Skin of body (tissue), 3 donors: ENCODE results near the gene UQCRQ. TPM values are rescaled to one million over a fixed set of nuclear protein-coding genes. Genes with fewer than 3 reads are reported as not detected.

Experiments used
- DNase-seq: peaks from one replicate; lab custom pipeline; 2025; lab: John Stamatoyannopoulos, UW
- small RNA-seq: library from RNA; depleted of rRNA; stranded (forward); fragments of <200 nt; gene quantifications from one replicate; pipeline ENCODE3, GENCODE V24; 2014; ENCODE audit warnings: low replicate concordance
- total RNA-seq: library from RNA; depleted of rRNA; stranded (reverse); fragments of >200 nt; gene quantifications from one replicate; pipeline ENCODE4 v1.2.3, GENCODE V29; 2014

Gene UQCRQ
- total RNA-seq, 1 donor from 2014 or later, result 76.1 TPM

DNA sequence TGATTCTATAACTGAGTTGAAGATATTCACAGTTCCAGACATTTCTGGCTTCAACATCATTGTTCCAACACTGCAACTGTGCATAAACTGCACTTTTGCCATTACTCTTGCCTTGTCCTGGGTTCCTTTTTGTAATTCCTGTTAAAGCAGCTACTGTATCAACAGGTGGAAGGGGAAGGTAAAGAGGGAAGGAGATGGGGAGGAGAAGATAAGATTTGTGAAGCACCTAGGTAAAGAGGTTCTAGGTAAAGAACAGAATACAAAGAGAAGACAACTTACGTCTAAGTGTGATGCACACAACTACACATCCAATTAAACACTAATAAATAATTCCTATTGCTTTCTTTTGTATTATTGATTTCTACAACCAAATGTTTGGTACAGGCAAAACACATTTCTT lies 43.3 kb downstream of the UQCRQ start:
- DNase-seq, result no peak

DNA sequence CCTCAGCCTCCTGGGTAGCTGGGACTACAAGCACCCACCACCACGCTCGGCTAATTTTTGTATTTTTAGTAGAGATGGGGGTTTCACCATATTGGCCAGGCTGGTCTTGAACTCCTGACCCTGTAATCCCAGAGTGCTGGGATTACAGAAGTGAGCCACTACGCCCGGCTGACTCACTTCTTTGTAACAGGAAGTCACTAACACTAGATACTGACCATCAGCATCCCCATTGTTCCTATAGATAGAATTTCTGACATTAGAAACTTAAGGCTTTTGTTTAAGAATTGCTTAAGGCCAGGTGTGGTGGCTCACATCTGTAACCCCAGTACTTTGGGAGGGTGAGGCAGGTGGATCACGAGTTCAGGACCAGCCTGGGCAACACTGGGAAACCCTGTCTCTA lies 49.2 kb downstream of the UQCRQ start:
- no peak for DNase-seq

DNA sequence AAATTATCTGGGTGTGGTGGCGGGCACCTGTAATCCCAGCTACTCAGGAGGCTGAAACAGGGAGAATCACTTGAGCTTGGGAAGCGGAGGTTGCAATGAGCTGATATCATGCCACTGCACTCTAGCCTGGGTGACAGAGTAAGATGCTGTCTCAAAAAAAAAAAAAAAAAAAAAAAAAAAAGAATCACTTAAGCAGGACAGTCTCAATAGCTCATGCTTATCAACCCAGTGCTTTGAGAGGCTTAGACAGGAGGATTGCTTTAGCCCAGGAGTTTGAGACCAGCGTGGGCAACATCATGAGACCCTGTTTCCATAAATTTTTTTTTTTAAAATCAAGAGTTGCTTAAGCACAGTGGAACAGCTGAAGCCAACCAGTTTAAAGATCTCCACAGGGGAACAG lies 49.6 kb downstream of the UQCRQ start:
- DNase-seq, result no peak

Small RNA genes within 50 kb of the gene (small RNA-seq; reads per million reads assigned to genes)
- not detected for gene RNA5SP192

Other genes with a start within 250 kb of the UQCRQ start
- 0.10 TPM for gene IL13, start 208.5 kb upstream of the UQCRQ start, total RNA-seq
- gene IL4, start 192.7 kb upstream of the UQCRQ start, total RNA-seq, result not detected
- 12.0 TPM for gene KIF3A, start 129.1 kb upstream of the UQCRQ start, total RNA-seq
- gene CCNI2, start 119.2 kb upstream of the UQCRQ start, total RNA-seq, result 0.30 TPM
- 45.1 TPM for gene SEPTIN8, start 89.4 kb upstream of the UQCRQ start, total RNA-seq
- gene SOWAHA, start 53.3 kb upstream of the UQCRQ start, total RNA-seq, result 0.10 TPM
- 1.2 TPM for gene SHROOM1, start 36.0 kb upstream of the UQCRQ start, total RNA-seq
- gene GDF9, start 173 bp upstream of the UQCRQ start, total RNA-seq, result 0.30 TPM
- gene LEAP2, start 7.0 kb downstream of the UQCRQ start, total RNA-seq, result 0.79 TPM
- gene AFF4, start 97.0 kb downstream of the UQCRQ start, total RNA-seq, result 66.3 TPM
- 13.8 TPM for gene ZCCHC10, start 159.9 kb downstream of the UQCRQ start, total RNA-seq
- 58.9 TPM for gene HSPA4, start 185.4 kb downstream of the UQCRQ start, total RNA-seq